NCI-H526 treated with DMSO at 0.1 percent for 48 hours (cell line): ENCODE measurements around the gene C11orf91.
"Not testable (repeated sequence)": the region's sequence is repeated elsewhere in the genome, so short reads cannot be mapped to it uniquely, and the experiment has no call there.

Source experiments
- DNase-seq: peaks from one replicate; lab custom pipeline; 2025; lab: John Stamatoyannopoulos, UW

The C11orf91 gene

GRCh38 chr11:33700502-33701271 is at the start of gene C11orf91:
C11orf91 (minus strand) TSS chr11:33700826; CDS start chr11:33700740, 86 bp downstream.
- DNase-seq, result peak; percentile 86

GRCh38 chr11:33747979-33748378 is 47.4 kb upstream of the C11orf91 start:
- peak; percentile 20 for DNase-seq

GRCh38 chr11:33743291-33743690 is 42.7 kb upstream of the C11orf91 start:
- DNase-seq, result no peak

GRCh38 chr11:33742249-33742851 is 41.7 kb upstream of the C11orf91 start:
- peak; percentile 43 for DNase-seq

GRCh38 chr11:33741806-33742205 is 41.2 kb upstream of the C11orf91 start:
- DNase-seq, result no peak

GRCh38 chr11:33737362-33737821 is 36.8 kb upstream of the C11orf91 start:
- no peak for DNase-seq

- DNase-seq, result peak; percentile 91
Measured at GRCh38 chr11:33736148-33736812, 35.7 kb upstream of the C11orf91 start, which contains the start of gene CD59. CD59 (minus strand) TSS chr11:33736423; CDS start chr11:33722445, 13,978 bp downstream.

GRCh38 chr11:33735271-33736147 is 34.9 kb upstream of the C11orf91 start:
- peak; percentile 60 for DNase-seq

GRCh38 chr11:33734441-33735270 is 34.0 kb upstream of the C11orf91 start:
- DNase-seq, result peak; percentile 31

- no peak for DNase-seq
Measured at GRCh38 chr11:33733980-33734379, 33.4 kb upstream of the C11orf91 start.

- DNase-seq, result no peak
Measured at GRCh38 chr11:33731723-33732531, 31.3 kb upstream of the C11orf91 start.

- no peak for DNase-seq
Measured at GRCh38 chr11:33730716-33731115, 30.1 kb upstream of the C11orf91 start.

GRCh38 chr11:33729072-33729664 is 28.5 kb upstream of the C11orf91 start:
- not testable (repeated sequence) for DNase-seq

- DNase-seq, result not testable (repeated sequence)
Measured at GRCh38 chr11:33727539-33727938, 26.9 kb upstream of the C11orf91 start.

- no peak for DNase-seq
Measured at GRCh38 chr11:33725496-33725895, 24.9 kb upstream of the C11orf91 start.

- DNase-seq, result no peak
Measured at GRCh38 chr11:33724644-33725035, 24.0 kb upstream of the C11orf91 start.

- no peak for DNase-seq
Measured at GRCh38 chr11:33723238-33723881, 22.7 kb upstream of the C11orf91 start.

GRCh38 chr11:33722590-33723234 is 22.1 kb upstream of the C11orf91 start:
- DNase-seq, result no peak

- no peak for DNase-seq
Measured at GRCh38 chr11:33721984-33722383, 21.4 kb upstream of the C11orf91 start.
